Measurements from ENCODE around the gene ACTA1. TPM values are rescaled to one million over a fixed set of nuclear protein-coding genes. Genes with fewer than 3 reads are reported as not detected.

ACTA1 gene
- total and polyA plus RNA-seq, 10 of the 15 experiments (the other 5 are each of a cell fraction or from before 2014, with no cell fraction given) = 0.05 to 0.35 (median 0.12) TPM; not detected in 7

DNA sequence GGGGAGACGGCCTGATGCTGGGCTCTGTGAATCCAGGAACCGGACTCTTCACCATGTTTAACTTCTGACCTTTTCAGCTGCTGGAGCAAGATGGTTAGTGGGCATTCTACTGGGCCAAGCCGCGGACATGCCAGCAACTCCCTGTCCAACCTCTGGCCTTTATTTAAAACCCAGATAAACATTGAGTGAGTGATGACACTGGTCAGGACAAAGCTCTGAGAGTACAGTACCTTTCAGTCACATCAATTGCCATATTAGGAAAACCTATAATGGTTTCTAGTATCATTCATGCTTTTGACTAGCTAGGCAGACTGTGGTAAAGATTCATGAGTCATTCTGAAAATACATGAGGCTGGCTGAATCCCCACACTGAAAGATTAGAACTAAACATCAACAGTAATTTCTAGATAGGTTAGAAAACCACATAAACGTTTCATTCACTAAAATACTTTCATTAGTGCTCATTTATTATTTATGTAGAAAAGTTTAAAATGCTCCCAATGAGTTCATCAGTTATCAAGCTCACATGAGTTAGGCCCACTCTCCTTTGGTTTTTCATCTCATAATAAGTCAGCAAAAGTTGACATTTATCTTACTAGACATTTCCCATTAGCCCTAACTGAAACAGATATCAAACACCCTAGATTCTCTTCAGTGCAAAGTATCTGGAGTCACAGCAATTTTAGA is 7.1 kb upstream of the ACTA1 start (continued):
- TF ChIP-seq PAX5 (IDR thresholded peaks at IDR 0.05; ENCODE audit: borderline replicate concordance, low read depth, low read length) (peak; percentile 84), EZH2 (IDR thresholded peaks at IDR 0.05; ENCODE audit: borderline replicate concordance, control insufficient read depth, low read depth, low read length) (peak; percentile 80; the same call in 1 of the 2 replicates), LARP7 (IDR thresholded peaks at IDR 0.05) (no peak), BHLHE40 (IDR thresholded peaks at IDR 0.05; ENCODE audit: borderline replicate concordance in 1 of 2, low read depth in 2 of 2, low read length in 1 of 2) (peak; percentile 85 to 94), BMI1 (IDR thresholded peaks at IDR 0.05; ENCODE audit: borderline replicate concordance) (peak; percentile 63; the same call in 1 of the 2 replicates), SREBF1 (IDR thresholded peaks at IDR 0.05; ENCODE audit: low read length) (peak; percentile 91), CBFB (IDR thresholded peaks at IDR 0.05; ENCODE audit: low read depth) (peak; percentile 89), EGR1 (IDR thresholded peaks at IDR 0.05; ENCODE audit: borderline replicate concordance in 1 of 2, low read depth in 2 of 2, low read length in 2 of 2) (no peak), MEF2A (IDR thresholded peaks at IDR 0.05; ENCODE audit: insufficient read depth, low read depth, low read length) (peak; percentile 80), RB1 (IDR thresholded peaks at IDR 0.05; ENCODE audit: borderline replicate concordance) (no peak), NR2C2 (IDR thresholded peaks at IDR 0.05; ENCODE audit: borderline replicate concordance, control insufficient read depth, insufficient read length, low read depth) (no peak), RAD51 (IDR thresholded peaks at IDR 0.05) (no peak), POLR2AphosphoS2 (IDR thresholded peaks at IDR 0.05; ENCODE audit: low read depth, low read length) (no peak), NFYA (IDR thresholded peaks at IDR 0.05; ENCODE audit: borderline replicate concordance, low read depth, low read length) (no peak), MYC (IDR thresholded peaks at IDR 0.05; ENCODE audit: insufficient read depth, insufficient read length, insufficient replicate concordance, low read length, severe bottlenecking) (no peak)
- TF ChIP-seq, protein P1, sequence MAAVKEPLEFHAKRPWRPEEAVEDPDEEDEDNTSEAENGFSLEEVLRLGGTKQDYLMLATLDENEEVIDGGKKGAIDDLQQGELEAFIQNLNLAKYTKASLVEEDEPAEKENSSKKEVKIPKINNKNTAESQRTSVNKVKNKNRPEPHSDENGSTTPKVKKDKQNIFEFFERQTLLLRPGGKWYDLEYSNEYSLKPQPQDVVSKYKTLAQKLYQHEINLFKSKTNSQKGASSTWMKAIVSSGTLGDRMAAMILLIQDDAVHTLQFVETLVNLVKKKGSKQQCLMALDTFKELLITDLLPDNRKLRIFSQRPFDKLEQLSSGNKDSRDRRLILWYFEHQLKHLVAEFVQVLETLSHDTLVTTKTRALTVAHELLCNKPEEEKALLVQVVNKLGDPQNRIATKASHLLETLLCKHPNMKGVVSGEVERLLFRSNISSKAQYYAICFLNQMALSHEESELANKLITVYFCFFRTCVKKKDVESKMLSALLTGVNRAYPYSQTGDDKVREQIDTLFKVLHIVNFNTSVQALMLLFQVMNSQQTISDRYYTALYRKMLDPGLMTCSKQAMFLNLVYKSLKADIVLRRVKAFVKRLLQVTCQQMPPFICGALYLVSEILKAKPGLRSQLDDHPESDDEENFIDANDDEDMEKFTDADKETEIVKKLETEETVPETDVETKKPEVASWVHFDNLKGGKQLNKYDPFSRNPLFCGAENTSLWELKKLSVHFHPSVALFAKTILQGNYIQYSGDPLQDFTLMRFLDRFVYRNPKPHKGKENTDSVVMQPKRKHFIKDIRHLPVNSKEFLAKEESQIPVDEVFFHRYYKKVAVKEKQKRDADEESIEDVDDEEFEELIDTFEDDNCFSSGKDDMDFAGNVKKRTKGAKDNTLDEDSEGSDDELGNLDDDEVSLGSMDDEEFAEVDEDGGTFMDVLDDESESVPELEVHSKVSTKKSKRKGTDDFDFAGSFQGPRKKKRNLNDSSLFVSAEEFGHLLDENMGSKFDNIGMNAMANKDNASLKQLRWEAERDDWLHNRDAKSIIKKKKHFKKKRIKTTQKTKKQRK (IDR thresholded peaks at IDR 0.05; ENCODE audit: low read depth, low read length) = no peak
- TF ChIP-seq, protein P2, sequence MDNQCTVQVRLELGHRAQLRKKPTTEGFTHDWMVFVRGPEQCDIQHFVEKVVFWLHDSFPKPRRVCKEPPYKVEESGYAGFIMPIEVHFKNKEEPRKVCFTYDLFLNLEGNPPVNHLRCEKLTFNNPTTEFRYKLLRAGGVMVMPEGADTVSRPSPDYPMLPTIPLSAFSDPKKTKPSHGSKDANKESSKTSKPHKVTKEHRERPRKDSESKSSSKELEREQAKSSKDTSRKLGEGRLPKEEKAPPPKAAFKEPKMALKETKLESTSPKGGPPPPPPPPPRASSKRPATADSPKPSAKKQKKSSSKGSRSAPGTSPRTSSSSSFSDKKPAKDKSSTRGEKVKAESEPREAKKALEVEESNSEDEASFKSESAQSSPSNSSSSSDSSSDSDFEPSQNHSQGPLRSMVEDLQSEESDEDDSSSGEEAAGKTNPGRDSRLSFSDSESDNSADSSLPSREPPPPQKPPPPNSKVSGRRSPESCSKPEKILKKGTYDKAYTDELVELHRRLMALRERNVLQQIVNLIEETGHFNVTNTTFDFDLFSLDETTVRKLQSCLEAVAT (IDR thresholded peaks at IDR 0.05) = peak; percentile 77
- TF ChIP-seq, protein P3, sequence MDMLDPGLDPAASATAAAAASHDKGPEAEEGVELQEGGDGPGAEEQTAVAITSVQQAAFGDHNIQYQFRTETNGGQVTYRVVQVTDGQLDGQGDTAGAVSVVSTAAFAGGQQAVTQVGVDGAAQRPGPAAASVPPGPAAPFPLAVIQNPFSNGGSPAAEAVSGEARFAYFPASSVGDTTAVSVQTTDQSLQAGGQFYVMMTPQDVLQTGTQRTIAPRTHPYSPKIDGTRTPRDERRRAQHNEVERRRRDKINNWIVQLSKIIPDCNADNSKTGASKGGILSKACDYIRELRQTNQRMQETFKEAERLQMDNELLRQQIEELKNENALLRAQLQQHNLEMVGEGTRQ (IDR thresholded peaks at IDR 0.05; ENCODE audit: borderline replicate concordance, low read depth, low read length) = no peak; the same call in 1 of the 2 replicates
- TF ChIP-seq, protein P4, sequence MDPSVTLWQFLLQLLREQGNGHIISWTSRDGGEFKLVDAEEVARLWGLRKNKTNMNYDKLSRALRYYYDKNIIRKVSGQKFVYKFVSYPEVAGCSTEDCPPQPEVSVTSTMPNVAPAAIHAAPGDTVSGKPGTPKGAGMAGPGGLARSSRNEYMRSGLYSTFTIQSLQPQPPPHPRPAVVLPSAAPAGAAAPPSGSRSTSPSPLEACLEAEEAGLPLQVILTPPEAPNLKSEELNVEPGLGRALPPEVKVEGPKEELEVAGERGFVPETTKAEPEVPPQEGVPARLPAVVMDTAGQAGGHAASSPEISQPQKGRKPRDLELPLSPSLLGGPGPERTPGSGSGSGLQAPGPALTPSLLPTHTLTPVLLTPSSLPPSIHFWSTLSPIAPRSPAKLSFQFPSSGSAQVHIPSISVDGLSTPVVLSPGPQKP (IDR thresholded peaks at IDR 0.05; ENCODE audit: low read depth, low read length) = peak; percentile 43; the same call in 1 of the 2 replicates
- TF ChIP-seq, protein P5, sequence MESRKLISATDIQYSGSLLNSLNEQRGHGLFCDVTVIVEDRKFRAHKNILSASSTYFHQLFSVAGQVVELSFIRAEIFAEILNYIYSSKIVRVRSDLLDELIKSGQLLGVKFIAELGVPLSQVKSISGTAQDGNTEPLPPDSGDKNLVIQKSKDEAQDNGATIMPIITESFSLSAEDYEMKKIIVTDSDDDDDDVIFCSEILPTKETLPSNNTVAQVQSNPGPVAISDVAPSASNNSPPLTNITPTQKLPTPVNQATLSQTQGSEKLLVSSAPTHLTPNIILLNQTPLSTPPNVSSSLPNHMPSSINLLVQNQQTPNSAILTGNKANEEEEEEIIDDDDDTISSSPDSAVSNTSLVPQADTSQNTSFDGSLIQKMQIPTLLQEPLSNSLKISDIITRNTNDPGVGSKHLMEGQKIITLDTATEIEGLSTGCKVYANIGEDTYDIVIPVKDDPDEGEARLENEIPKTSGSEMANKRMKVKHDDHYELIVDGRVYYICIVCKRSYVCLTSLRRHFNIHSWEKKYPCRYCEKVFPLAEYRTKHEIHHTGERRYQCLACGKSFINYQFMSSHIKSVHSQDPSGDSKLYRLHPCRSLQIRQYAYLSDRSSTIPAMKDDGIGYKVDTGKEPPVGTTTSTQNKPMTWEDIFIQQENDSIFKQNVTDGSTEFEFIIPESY (IDR thresholded peaks at IDR 0.05) = peak; percentile 32; the same call in 1 of the 2 replicates

Measured in GM12878 (cell line).